ENCODE measurements around the gene ATG16L2. TPM values are rescaled to one million over a fixed set of nuclear protein-coding genes. Genes with fewer than 3 reads are reported as not detected.
"Not testable (repeated sequence)": the region's sequence is repeated elsewhere in the genome, so short reads cannot be mapped to it uniquely, and the experiment has no call there.

ATG16L2 gene
- total RNA-seq, 1 experiment from 2014 or later, result 17.5 TPM

DNA sequence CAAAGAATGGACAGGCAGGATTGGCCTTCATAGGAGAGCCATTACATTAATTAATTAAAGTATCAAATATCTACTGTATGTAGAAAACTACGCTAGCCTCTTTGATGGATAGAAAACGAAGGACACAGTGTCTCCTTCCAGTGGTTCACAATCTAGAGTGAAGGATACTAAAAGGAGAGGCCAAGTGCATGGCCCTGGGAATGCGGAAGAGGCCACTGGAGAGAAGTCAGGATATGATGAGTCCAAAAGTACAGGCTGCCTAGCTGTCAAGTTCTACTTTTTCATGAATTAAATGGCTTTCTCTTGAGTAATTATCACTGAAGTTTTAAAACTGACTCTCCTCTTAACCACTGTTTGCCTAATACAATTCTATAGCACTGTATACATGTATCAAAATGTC, 41.9 kb downstream of the ATG16L2 start:
- Histone ChIP-seq H3K27me3 (ENCODE audit: insufficient read depth, low read depth) (no peaks in the 10 kb centered on the region), H3F3A (ENCODE audit: insufficient read depth, low read depth) (no peaks in the 10 kb centered on the region), H4K20me1 (ENCODE audit: insufficient read depth) (no peaks in the 10 kb centered on the region), H3K9me3 (ENCODE audit: insufficient read depth, low read depth) (no peaks in the 10 kb centered on the region), H3K4me2 (no peak overlapping the region), H3K79me2 (ENCODE audit: low read depth) (no peaks in the 10 kb centered on the region), H2AFZ (no peak overlapping the region), H3K4me1 (replicated peaks; ENCODE audit: insufficient read depth) (no peaks in the 10 kb centered on the region), H3K4me3 (no peak overlapping the region), H3K27ac (no peak overlapping the region), H3K36me3 (ENCODE audit: low read depth) (no peaks in the 10 kb centered on the region), H3K9me2 (ENCODE audit: insufficient read depth) (no peaks in the 10 kb centered on the region)
- ChIA-PET CTCF (no interaction called here), POLR2A (ENCODE audit: unreplicated experiment) (no interaction called here)
- no TSS peak for BruUV-seq (replicated peaks)
- TF ChIP-seq, protein P1, sequence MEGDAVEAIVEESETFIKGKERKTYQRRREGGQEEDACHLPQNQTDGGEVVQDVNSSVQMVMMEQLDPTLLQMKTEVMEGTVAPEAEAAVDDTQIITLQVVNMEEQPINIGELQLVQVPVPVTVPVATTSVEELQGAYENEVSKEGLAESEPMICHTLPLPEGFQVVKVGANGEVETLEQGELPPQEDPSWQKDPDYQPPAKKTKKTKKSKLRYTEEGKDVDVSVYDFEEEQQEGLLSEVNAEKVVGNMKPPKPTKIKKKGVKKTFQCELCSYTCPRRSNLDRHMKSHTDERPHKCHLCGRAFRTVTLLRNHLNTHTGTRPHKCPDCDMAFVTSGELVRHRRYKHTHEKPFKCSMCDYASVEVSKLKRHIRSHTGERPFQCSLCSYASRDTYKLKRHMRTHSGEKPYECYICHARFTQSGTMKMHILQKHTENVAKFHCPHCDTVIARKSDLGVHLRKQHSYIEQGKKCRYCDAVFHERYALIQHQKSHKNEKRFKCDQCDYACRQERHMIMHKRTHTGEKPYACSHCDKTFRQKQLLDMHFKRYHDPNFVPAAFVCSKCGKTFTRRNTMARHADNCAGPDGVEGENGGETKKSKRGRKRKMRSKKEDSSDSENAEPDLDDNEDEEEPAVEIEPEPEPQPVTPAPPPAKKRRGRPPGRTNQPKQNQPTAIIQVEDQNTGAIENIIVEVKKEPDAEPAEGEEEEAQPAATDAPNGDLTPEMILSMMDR (conservative IDR thresholded peaks at IDR 0.05), result no peak
- TF ChIP-seq EZH2 (IDR thresholded peaks at IDR 0.05; ENCODE audit: low read depth), result no peak
- DNase-seq, result no peak
- intact Hi-C loops (cut with micrococcal nuclease; ENCODE audit: unreplicated experiment), result no loop called here

DNA sequence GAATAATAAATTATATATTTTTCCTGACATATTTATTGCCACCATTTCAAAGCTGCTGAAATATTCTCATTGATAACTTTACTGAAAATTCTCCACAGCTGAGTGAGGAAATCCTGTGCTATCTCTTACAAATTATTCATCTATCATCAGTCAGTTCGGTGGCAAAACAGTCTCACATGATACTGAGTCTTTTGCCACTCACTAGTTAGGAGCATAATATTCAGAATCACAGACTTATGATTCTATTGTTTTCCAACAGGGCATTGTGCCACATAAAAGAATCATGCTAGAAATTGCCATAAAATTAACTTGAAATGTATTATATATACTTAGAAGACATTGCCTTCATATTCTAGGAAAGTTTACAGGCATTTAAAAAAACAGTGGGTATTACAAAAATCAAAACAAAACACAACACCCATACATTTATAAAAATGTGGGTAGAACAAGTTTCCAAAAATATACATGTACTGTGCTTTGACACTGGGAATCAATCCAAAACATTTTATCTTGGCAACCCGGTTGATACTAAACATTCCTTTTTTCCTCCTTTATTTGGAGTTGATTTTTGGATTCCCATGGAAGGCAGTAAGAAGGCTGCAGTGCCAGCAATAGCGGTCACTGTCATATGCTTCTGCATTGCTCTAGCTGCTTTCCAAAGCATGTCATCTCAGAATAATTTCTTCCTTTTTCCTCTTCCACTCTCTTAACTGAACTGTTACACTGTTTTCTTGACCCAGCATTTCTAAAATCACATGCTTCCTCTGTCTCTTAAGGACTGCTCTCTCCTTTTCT, 42.5 kb downstream of the ATG16L2 start:
- Histone ChIP-seq H3F3A (ENCODE audit: insufficient read depth, low read depth) (no peaks in the 10 kb centered on the region), H3K36me3 (ENCODE audit: low read depth) (no peaks in the 10 kb centered on the region), H3K9me3 (ENCODE audit: insufficient read depth, low read depth) (no peaks in the 10 kb centered on the region), H3K27me3 (ENCODE audit: insufficient read depth, low read depth) (no peaks in the 10 kb centered on the region), H3K4me1 (replicated peaks; ENCODE audit: insufficient read depth) (no peaks in the 10 kb centered on the region), H4K20me1 (ENCODE audit: insufficient read depth) (no peaks in the 10 kb centered on the region), H3K79me2 (ENCODE audit: low read depth) (no peaks in the 10 kb centered on the region), H3K27ac (no peak overlapping the region), H3K4me3 (no peak overlapping the region), H3K4me2 (no peak overlapping the region), H2AFZ (no peak overlapping the region), H3K9me2 (ENCODE audit: insufficient read depth) (no peaks in the 10 kb centered on the region)
- POLR2A ChIA-PET (ENCODE audit: unreplicated experiment), result no interaction called here
- no peak for DNase-seq
- intact Hi-C loops (cut with micrococcal nuclease; ENCODE audit: unreplicated experiment), result no loop called here
- CTCF ChIA-PET, result no interaction called here
- no peak for TF ChIP-seq EZH2 (IDR thresholded peaks at IDR 0.05; ENCODE audit: low read depth)
- TF ChIP-seq, protein P1 (conservative IDR thresholded peaks at IDR 0.05), result no peak
- BruUV-seq (replicated peaks), result no TSS peak

DNA sequence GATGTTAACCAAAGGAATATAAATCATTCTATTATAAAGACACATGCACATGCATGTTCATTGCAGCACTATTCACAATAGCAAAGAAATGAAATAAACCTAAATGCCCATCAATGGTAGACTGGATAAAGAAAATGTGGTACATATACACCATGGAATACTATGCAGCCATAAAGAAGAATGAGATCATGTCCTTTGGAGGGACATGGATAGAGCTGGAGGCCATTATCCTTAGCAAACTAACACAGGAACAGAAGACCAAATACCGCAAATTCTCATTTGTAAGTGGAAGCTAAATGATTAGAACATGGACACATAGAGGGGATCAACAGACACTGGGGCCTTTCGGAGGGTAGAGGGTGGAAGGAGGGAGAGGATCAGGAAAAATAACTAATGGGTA, 44.1 kb downstream of the ATG16L2 start:
- H3K9me3 ChIP-seq (ENCODE audit: insufficient read depth, low read depth); H3K9me2 ChIP-seq (ENCODE audit: insufficient read depth); H3K27me3 ChIP-seq (ENCODE audit: insufficient read depth, low read depth); H3K4me3 ChIP-seq; H2AFZ ChIP-seq; H3K36me3 ChIP-seq (ENCODE audit: low read depth); H3F3A ChIP-seq (ENCODE audit: insufficient read depth, low read depth); H4K20me1 ChIP-seq (ENCODE audit: insufficient read depth); intact Hi-C loops (cut with micrococcal nuclease; ENCODE audit: unreplicated experiment); BruUV-seq (replicated peaks); H3K79me2 ChIP-seq (ENCODE audit: low read depth); DNase-seq; H3K27ac ChIP-seq; H3K4me1 ChIP-seq (replicated peaks; ENCODE audit: insufficient read depth); H3K4me2 ChIP-seq: not testable (repeated sequence)
- CTCF ChIA-PET, result interaction anchor here (1.4 kb wide), 1 partner anchor 8 kb away, joined by 3 read pairs; no protein-coding TSS in a partner anchor
- POLR2A ChIA-PET (ENCODE audit: unreplicated experiment), result interaction anchor here (0.6 kb wide), 1 partner anchor 702 kb away, joined by 5 read pairs; no protein-coding TSS in a partner anchor
